ENCODE measurements around the gene TCP10L.
"Not testable (repeated sequence)": the region's sequence is repeated elsewhere in the genome, so short reads cannot be mapped to it uniquely, and the experiment has no call there.

Gene TCP10L

DNA sequence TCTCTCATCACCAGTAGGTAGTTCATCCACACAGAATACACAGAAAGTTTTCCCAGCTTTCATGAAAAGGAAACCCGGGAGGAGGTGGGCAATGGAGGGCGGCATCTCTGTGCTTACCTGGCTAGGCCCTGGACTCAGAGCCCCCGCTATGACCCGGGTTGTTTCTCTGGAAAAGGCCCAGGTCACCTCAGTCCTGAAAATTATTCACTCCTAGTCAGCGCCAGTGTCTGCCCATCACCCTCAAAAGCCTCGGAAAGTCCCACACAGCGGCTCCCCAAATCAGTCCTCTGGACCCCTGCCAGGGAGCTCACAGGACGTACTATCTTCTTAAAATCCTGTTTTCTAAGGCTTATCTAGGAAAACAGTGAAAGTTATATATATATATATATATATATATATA lies 51.2 kb downstream of the TCP10L start:
- no peak for DNase-seq (ENCODE audit: low read depth)
- TF ChIP-seq, protein P1, sequence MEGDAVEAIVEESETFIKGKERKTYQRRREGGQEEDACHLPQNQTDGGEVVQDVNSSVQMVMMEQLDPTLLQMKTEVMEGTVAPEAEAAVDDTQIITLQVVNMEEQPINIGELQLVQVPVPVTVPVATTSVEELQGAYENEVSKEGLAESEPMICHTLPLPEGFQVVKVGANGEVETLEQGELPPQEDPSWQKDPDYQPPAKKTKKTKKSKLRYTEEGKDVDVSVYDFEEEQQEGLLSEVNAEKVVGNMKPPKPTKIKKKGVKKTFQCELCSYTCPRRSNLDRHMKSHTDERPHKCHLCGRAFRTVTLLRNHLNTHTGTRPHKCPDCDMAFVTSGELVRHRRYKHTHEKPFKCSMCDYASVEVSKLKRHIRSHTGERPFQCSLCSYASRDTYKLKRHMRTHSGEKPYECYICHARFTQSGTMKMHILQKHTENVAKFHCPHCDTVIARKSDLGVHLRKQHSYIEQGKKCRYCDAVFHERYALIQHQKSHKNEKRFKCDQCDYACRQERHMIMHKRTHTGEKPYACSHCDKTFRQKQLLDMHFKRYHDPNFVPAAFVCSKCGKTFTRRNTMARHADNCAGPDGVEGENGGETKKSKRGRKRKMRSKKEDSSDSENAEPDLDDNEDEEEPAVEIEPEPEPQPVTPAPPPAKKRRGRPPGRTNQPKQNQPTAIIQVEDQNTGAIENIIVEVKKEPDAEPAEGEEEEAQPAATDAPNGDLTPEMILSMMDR (conservative IDR thresholded peaks at IDR 0.05; ENCODE audit: low read depth, low read length) = no peak
- no peak overlapping the region for H3K4me3 ChIP-seq (ENCODE audit: low read depth, low read length)

DNA sequence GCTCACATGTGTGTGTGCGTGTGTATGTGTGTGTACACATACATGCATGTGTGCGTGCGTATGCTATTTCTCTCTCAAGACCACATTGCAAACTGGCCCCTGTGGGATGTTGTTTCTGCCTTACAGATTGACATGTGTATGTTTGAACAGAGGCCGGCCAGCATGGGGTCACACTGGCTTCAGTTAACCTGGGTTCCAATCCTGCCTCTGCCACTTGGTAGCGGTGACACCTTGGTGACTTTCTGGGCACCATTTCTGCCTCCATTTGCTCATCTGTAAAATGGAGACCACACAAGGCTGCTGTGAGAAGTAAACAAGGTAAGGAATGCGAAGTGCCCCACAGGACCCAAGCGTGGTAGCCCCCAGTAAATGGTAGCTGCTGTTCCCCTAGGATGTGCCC lies 51.7 kb downstream of the TCP10L start:
- TF ChIP-seq, protein P1 (conservative IDR thresholded peaks at IDR 0.05; ENCODE audit: low read depth, low read length) = no peak
- no peak overlapping the region for H3K4me3 ChIP-seq (ENCODE audit: low read depth, low read length)
- no peak for DNase-seq (ENCODE audit: low read depth)

DNA sequence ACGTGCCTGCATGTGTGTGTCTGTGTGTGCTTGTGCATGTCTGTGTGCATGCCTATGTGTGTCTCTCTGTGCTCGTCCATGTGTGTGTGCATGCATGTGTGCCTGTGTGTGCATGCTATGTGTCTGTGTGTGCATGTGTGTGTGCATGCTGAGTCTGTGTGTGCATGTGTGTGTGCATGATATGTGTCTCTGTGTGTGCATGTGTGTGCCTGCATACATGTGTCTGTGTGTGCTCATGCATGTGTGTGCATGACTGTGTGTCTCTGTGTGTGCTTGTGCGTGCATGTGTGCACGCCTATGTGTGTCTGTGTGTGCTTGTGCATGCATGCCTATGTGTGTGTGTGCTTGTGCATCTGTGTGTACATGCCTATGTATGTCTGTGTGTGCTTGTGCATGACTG lies 52.3 kb downstream of the TCP10L start:
- DNase-seq (ENCODE audit: low read depth) = no peak
- H3K4me3 ChIP-seq (ENCODE audit: low read depth, low read length) = no peak overlapping the region
- TF ChIP-seq, protein P1 (conservative IDR thresholded peaks at IDR 0.05; ENCODE audit: low read depth, low read length) = no peak

DNA sequence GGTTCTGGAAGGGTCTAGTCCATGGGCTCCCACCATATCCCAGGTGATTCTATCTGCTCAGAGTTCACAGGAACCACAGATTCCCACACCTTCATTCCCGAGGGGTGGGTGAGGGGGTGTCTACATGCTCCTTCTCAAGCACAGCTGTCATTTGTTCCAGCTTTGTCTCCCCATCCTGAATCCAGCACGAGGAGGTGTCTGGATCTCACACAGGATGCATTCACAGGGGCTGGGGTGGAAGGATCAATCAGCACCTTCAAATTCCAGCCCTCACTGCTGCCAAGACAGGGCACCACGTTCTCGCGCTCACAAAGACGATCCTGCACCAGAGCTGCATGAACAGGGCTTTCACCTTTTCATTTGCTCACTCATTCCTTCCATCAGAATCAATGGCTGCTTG lies 52.7 kb downstream of the TCP10L start:
- no peak for DNase-seq (ENCODE audit: low read depth)
- TF ChIP-seq, protein P1 (conservative IDR thresholded peaks at IDR 0.05; ENCODE audit: low read depth, low read length) = no peak
- H3K4me3 ChIP-seq (ENCODE audit: low read depth, low read length) = no peak overlapping the region

DNA sequence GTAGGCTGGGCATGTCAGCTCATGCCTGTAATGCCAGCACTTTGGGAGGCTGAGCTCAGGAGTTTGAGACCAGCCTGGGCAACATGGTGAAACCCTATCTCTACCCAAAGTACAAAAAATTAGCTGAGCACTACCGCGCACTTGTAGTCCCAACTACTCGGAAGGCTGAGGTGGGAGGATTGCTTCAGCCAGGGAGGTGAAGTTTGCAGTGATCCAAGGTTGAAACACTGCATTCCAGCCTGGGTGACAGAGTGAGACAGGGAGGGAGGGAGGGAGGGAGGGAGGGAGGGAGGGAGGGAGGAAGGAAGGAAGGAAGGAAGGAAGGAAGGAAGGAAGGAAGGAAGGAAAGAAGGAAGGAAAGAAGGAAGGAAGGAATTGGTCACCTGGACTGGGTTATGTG lies 53.8 kb downstream of the TCP10L start:
- not testable (repeated sequence) for H3K4me3 ChIP-seq (ENCODE audit: low read depth, low read length); DNase-seq (ENCODE audit: low read depth)

DNA sequence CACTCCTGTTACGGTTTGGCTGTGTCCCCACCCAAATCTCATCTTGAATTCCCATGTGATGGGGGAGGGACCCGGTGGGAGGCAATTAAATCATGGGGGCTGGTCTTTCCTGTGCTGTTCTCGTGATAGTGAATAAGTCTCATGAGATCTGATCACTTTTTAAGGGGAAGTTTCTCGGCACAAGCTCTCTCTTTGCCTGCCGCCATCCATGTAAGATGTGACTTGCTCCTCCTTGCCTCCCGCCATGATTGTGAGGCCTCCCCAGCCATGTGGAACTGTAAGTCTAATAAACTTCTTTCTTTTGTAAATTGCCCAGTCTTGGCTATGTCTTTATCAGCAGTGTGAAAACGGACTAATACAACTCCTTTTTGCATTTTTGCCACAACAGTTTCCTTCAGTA lies 54.5 kb downstream of the TCP10L start:
- not testable (repeated sequence) for DNase-seq (ENCODE audit: low read depth)

DNA sequence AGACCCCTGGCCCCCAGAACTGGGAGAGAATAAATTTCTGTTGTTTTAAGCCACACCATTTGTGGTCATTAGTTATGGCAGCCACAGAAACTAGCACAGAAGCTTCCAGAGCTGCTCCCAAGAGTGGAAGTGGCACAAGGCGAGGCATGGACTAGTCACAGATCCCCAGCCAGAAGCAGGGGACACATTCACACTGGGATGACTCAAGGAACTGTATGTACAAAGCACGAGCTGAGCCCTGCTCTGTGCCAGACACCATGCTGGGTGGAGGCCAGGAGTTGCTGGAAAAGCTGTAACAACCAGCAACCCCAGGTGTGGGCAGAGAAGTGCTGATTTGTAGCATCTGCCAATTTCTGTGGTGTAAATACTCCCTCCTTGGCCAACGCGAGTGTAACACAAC lies 55.6 kb downstream of the TCP10L start:
- TF ChIP-seq, protein P1 (conservative IDR thresholded peaks at IDR 0.05; ENCODE audit: low read depth, low read length) = no peak
- H3K4me3 ChIP-seq (ENCODE audit: low read depth, low read length) = no peak overlapping the region
- peak; percentile 32 for DNase-seq (ENCODE audit: low read depth)

More for the DNA sequence above, 54.5 kb downstream of the TCP10L start:
- H3K4me3 ChIP-seq (ENCODE audit: low read depth, low read length) = not testable (repeated sequence)

DNA sequence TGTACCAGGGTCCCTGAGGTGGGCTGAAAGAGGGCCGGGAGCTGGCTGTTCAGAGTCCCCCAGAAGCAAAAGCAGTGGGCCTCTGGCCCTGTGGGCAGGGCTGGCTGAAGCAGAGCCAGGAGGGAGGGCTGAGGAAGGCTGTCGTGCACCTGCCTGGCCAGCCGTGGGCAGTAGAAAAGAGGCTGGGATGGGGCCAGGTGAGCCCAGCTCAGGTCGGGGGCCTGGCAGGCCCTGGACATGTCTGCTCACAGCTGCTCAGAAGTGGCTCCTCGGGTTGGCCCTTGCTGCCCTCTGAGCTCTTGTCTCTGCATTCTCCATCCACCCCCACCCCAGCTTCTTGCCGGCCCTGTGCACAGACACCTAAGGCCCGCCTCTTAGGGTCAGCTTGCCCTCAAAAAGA lies 60.0 kb downstream of the TCP10L start:
- no peak for DNase-seq (ENCODE audit: low read depth)
- H3K4me3 ChIP-seq (ENCODE audit: low read depth, low read length) = no peak overlapping the region
- TF ChIP-seq, protein P1 (conservative IDR thresholded peaks at IDR 0.05; ENCODE audit: low read depth, low read length) = no peak
